ENCODE results near the gene BCAS1.

The BCAS1 gene

GRCh38 chr20:53900380-53900999, 169.9 kb downstream of the BCAS1 start:
- peak in 1 of 2 experiments; percentile 73 for DNase-seq

DNA sequence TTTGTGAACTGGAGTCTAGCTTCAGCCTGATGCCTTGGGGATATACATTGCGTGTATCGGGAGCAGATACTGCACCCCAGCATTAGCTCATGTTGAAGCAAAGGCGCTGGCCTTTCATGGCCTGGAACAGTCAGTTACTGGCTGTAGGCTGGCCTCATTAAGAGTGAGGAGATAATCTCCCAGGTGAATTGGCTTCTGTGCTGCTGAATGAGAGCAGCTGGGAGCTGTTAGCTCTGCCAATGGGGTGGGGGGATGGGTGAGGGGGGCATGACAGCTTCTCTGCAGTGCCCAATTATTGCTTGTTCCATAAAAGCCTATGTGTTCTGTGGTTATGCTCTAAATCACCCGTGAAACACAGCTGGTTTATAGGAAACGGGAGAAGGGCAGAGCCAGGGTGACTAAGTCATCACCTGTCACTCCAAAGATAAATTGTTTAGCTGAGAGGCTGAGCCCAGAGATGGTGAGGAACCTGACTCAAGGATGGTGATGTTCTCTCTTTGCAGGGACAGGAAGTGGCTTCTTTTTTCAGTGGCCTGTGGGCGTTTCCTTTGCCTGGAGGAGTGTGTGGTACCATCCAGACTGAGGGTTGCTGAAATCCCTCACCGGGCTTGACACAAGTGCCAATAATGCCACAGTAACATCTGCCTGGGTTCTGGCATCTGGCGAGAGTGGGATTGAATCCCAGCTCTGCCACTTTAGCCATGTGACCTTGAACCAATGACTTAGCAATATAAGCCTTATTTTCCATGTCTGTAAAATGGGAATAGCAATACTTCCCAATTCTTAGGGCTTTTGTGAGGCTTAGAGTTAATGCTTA, 170.8 kb downstream of the BCAS1 start:
- peak; percentile 31 to 86 for DNase-seq

- DNase-seq: no peak
These were observed 171.8 kb downstream of the BCAS1 start for GRCh38 chr20:53898556-53898931.

- DNase-seq: no peak
These were observed 172.4 kb downstream of the BCAS1 start for GRCh38 chr20:53897884-53898555.

- DNase-seq: no peak
These were observed 173.7 kb downstream of the BCAS1 start for GRCh38 chr20:53896647-53897046.

DNA sequence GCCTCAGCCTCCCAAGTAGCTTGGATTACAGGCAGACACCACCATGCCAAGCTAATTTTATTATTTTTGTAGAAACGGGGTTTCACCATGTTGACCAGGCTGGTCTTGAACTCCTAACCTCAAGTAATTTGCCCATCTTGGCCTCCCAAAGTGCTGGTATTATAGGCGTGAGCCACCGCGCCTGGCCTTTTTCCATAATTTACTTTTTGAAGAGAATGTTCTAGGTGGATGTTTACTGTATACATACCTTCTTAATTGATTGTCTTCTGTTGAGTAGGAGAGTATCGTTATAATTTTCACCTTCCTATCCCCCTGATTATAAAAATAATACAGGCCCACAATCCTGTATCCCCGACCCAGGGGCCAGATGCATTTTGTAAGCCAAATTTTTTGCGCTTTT, 174.4 kb downstream of the BCAS1 start:
- DNase-seq: no peak

GRCh38 chr20:53895385-53895755, 175.0 kb downstream of the BCAS1 start:
- DNase-seq: no peak

DNA sequence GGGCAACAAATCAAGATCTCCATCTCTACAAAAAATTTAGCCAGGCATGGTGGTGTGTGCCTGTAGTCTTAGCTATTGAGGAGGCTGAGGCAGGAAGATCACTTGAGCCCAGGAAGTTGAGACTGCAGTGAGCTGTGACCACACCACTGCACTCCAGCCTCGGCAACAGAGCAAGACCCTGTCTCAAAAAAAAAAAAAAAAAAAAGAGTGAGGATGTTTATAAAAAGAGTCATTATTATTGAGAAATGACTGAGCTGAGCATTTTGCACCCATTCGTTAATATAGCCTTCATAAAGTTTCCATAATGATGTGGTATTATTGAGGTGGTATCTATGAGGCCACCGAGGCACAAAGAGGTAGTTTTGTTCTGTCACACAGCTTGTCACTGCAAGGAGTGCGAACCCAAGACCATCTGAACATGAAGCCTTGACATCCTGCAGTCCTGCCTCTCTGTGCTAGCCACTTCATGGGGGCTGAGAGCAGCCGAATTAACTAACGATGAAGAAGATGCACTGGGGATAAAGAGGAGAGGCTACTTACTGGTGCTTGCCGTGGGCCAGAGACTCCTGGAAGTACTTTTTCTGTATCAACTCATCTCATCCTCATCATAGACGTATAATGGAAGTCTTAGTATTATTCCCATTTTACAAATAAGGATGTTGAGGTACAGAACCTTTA, 175.5 kb downstream of the BCAS1 start:
- DNase-seq: no peak
